GM18907 (cell line): Measurements from ENCODE around the gene INSYN2B.
"Not testable (repeated sequence)": the region's sequence is repeated elsewhere in the genome, so short reads cannot be mapped to it uniquely, and the experiment has no call there.

Experiments
- ATAC-seq: cut with Tn5 transposase; IDR thresholded peaks from one replicate; pipeline ENCODE4 v1.9.1; 2021; ENCODE audit warnings: mild to moderate bottlenecking, moderate library complexity; ENCODE audit not compliant: unreplicated experiment

INSYN2B gene

DNA sequence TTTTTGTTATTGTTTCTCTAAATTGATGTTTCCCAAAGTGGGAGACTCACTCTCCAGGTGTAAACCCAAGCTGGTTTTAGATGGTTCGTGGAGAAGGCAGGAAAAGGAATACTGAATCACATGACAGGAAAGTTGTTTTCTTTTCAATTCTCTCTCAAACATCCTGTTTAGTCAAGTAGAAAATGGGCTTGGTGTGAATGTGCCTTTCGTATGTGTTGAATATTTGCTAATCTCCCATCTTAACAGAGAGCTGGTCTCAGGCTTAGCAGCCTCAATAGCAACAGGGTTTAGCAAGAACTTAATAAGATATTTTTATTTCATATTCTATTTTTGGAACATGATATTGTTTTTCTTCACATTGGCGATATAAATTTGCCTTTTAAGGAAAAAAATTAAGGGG is 119.7 kb downstream of the INSYN2B start:
- peak; percentile 57 for ATAC-seq

DNA sequence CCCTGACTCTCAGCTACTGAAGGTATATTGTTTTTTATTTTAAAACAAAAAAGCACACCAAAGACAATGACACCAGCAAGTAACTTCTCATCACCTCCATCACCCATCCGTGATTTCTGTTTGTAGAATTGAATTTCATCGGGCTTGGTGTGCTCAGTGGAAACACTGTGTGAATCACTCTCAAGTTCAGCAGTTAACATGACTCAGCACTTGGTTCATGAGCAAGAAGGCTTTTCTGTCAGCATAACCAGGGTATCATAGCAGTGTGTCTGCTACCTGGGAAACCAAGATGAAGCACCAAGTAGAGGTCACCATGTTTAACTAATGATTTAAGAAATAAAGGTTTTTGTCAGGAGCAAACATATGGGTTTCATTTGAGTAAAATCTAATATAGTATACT is 123.7 kb downstream of the INSYN2B start:
- no peak for ATAC-seq

DNA sequence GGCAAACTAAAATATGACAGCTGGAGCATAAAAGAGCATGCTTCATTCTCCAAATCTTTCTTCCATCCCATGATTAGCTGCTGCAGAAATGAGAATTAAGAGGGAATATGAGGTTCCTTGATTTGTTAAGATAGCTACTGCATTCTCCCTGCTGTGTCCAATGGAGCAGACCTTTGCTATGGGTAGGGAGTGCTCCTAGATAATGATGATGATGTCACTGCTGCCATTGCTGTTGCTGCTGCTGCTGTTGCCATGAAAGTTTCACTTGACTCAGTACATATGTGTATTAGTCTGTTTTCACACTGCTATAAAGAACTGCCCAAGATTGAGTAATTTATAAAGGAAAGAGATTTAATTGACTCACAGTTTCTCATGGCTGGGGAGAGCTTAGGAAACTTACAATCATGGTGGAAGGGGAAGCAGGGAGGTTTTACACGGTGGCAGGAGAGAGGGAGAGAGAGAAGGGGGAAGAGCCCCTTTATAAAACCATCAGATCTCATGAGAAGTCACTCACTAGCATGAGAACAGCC is 128.9 kb downstream of the INSYN2B start:
- ATAC-seq, result no peak

DNA sequence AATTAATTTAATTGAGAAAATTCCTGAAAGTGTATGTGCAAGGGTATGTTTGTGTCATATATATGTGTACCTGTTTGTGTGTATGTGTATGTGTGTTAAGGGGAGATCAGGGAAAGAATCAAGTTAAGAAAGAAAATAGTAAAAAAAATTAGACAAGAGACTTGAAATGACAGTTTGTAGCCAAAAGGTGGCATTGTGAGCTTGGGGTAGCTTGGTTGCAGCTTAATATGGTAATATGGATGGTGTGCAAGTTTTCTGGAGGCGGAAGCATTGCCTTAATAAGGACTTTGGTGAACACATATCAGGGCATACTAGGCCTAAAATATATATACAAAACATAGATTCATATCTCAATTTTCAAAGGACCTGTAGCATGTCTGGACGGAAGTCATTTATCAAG is 129.9 kb downstream of the INSYN2B start:
- no peak for ATAC-seq

DNA sequence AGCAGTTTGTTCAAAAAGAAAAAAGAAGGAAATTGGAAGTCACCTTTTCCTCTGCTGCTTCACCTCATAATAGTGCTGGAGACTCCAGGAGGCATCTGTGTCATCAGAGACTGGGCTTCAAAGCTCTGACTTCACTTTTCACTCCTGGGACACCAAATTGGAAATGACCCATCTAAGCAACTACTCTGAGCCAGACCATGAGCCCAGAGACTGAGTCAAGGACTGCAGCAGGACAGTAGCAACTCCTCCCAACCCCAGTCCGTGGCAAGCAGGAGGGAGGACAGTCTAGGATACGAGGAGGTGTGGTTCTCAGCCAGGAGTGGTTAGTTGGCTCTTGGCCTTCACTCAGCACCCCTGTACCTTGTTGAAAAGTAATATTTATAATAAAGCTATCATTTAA is 131.5 kb downstream of the INSYN2B start:
- ATAC-seq, result no peak

DNA sequence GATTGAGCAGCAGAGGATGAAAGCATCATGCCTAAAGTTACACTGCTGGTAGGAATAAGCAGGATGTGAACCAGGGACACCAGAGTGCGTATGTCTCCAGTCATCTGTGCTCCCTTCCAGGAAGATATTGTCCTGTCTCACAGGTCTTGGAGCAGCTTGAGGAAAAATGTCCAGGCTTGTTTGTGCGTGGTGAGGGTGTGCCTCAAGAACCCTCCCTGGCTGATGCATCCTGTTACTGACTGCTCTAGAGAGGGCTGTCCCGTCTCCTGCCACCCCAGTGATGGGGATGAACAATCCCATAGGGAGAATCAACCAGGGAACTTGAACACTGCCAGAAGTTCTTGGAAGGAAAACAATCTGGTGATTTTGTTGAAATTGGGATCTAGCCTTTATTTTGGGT is 132.0 kb downstream of the INSYN2B start:
- ATAC-seq, result no peak

DNA sequence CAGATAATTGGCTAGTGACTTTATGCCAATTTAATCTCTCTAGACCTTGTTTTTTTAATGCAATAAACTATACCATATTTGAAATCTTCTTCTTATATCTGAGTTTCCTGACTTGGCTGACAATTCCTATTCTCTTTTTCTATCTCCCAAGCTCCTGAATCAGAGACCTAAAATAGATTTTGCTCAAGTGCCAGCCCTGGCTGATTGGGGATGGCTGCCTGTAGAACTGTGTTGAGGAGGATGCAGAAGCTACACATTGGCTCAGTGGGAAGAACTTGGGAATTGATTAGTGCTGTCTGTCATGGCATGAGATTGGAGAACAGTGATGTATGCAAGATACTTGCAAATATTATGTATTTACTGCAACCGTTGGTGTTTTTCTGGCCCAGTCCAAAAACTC is 132.8 kb downstream of the INSYN2B start:
- ATAC-seq, result no peak

DNA sequence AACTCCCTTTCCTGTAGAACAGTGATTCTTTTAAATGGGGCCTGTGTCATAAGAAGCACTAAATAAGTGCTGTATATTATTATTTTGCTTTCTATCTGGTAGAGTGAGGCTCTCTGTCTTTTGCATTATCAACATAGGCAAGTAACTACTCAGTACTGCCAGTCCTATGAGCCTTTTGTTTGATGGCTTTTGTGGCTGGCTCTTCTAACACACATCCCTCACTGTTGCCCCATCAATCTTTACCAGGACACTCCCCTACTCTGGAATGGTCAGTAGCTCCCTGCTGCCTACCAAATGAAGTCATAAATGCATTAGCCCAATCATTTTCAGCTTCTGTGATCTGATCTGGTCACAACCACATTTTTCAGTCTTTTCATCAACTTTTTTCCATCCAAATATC is 137.6 kb downstream of the INSYN2B start:
- no peak for ATAC-seq

DNA sequence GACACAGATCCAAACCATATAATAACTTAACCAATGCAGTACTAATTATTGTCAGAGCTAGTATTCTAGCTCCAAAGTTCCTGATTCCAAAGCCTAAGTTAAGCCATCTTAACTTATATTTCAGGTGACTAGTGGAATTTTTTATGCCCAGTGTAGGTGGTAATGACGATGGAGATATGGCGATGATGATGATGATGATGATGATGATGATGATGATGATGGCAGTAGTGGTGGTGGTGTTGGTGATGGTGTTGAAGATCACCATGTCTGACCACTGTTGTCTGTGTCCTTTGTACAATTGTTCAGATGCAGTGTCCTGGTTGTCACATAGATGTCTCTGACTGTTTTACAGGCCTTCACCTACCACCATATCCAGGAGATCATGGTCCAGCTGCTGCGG is 139.9 kb downstream of the INSYN2B start:
- no peak for ATAC-seq

DNA sequence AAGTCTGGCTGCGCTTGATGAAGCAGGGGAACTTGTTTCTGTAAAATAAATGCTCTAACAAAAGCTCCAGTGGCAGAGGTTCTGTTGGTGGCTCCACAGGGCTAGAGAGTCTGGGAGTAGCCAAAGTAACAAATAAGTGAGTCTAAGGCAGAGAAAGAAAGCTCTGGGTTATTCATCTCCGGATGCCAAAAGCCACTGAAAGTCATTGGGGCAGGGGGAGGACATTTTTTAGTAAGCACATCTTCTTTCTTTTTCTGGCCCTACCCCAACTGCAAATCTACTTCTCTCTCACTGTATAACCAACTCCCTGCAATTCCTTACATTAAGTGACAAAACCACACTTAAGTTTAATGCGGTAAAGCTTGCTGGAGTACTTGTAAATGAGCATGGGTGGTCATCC is 141.6 kb downstream of the INSYN2B start:
- ATAC-seq, result peak; percentile 88

DNA sequence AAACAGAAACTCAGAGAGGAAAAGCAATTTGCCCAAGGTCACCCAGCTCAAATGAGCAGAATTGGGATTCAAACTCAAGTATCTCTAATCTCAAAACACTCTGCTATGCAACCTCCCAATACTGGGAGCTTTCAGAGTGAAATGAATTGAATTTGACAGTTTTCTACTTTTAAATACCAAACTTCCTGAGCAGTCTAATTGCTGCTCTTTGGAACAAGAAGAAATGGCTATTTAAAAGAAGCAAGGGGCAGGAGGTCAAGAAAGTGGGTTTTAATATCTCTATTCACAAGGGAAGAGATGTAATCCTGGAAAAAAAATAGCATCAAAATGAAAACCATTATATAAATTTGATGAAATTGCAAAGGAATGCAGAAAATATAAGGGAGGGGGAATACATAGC is 142.6 kb downstream of the INSYN2B start:
- no peak for ATAC-seq

DNA sequence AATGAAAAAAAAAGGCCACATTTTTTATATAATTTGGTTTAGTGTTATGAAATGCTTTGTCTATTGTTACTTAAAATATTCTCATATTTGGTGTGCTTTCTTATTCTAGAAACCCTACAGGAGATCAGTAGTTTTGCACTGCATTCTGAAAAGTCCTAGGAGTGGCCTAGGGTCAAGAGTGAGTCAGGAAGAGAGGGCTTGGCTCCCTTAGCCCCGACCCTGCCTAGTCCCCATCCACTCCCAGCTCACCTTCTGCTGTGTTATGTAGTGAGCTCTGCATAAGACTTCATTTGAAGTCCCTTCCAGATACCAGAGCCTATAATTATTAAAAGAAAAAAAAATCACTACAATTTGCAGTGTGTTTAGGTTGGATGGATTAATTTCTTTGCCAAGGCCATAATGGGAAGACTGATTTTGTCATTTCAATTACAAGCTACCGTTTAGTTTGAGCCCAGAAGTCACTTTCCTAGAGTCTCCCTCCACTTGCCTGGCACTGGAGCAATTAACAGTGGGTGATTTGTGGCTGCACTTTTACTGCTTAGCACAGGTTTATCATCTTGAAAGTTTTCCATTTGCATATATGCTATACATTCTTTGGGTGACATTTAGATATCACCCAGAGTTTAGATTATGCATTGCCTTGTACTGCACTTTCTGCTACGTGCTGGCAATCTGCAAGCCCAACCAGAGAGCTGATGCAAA is 143.3 kb downstream of the INSYN2B start:
- ATAC-seq, result no peak

DNA sequence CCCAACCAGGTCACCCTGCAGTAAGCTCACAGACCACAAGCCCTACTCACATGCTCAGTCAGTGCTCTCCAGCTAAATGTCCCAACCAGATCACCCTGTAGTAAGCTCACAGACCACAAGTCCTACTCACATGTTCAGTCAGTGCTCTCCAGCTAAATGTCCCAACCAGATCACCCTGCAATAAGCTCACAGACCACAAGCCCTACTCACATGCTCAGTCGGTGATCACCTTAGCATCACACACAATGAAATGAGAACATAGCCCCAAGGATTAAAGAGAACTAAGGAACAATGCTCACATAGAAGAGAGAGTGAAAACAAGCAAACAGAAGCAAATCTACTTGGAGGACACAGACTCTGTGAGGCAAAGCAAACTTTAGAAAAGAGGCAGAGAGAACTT is 145.8 kb downstream of the INSYN2B start:
- not testable (repeated sequence) for ATAC-seq

DNA sequence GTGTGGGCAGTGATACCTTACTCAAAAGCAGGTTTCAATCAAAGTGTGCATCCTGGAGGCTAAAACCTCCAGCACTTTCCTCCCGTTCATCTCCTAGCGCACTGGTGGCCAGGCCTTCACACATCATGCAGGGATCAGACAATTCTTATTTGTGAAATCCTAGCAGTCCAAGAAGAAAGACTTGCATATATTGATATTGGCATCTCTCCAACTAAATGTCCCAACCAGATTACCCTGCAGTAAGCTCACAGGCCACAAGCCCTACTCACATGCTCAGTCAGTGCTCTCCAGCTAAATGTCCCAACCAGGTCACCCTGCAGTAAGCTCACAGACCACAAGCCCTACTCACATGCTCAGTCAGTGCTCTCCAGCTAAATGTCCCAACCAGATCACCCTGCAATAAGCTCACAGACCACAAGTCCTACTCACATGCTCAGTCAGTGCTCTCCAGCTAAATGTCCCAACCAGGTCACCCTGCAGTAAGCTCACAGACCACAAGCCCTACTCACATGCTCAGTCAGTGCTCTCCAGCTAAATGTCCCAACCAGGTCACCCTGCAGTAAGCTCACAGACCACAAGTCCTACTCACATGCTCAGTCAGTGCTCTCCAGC is 146.5 kb downstream of the INSYN2B start:
- ATAC-seq, result not testable (repeated sequence)

DNA sequence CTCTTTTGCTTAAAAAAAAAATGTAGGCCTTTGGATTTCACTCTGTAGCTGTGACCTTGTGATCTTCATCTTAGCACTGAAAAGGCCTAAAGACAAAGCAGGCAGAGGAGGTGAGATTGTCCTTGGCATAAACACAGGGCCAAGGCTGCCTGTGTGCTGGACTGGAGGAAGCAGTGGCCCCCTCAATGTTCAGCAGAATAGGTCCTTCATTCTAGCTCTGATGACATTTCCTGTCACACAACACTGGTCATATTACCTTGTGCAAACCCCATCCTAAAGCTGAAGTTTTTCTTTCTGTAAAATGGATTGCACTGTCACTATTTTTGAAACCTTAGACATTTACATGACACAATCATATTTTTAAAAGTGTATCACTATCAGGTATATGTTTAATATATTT is 147.4 kb downstream of the INSYN2B start:
- peak; percentile 38 for ATAC-seq

DNA sequence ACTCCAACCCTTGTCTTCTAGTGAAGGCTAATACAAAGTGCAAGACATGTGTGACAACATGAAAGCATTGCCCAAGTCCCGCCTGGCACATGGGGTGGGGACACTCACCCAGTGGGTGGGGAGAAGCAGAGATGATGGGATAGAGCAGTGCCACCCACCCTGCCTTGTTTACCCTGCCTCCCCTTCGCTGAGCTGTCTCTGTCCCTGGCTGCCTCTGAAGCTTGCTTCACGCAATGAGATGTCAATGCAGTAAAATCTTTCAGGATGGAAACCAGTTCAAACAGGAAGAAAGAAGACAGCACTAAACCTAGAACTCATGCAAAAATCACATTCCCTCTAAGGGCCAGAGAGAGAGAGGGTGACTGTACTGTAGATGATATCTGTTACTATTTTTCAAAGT is 148.0 kb downstream of the INSYN2B start:
- ATAC-seq, result no peak

DNA sequence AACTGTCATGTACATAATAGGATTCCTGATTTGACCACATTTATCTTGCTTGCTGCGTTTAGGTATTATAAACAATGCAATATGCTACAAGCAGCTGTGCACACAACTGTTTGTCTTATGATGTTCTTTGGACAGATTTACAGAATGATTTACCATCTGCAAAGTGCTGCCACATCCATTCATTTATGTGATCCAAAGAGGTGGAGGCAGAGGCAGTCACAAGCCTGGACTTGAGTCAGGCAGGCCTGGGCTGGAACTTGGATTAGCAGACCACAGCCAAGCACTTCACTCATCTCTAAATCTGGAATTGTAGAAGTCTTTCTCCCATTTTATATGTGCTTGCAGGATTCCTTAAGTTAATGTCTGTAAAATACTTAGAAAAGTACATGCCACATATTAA is 149.0 kb downstream of the INSYN2B start:
- ATAC-seq, result no peak

DNA sequence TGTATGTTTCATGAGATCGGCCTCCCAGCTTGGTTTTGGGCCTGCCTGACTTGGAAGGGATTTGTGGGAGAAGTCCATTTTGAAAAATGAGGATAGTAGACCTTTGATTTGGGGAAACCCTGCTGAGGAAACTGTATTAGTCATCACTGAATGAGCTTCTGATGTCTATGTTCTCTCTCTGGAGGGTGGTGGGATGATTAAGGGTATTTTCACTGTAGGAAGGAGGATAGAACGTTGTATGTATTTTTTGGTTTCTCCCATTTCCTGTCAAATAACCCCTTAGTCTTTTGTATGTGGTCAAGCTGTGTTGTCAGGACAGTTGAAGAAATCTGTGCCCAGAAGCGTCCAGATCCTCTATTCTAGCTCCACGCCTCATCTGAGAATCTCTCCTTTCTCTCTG is 151.9 kb downstream of the INSYN2B start:
- ATAC-seq, result peak; percentile 75

DNA sequence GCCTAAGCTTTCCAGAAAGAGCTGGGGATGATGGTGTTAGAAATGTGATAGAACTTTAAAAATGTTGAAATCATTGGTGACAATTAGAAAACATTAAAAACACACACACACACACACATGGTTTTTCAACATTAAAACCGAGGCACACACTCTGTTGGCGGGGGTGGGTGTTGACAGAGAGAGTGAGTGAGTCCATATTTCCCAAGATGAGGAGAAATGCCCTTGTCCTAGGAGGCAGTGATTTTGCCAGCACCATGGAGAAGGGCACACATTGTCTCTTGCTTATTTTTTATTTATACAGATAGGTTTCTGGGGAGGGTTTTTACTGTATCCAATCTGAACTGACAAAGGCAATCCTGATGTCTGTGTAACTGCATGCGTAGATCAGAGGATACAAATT is 152.5 kb downstream of the INSYN2B start:
- ATAC-seq, result no peak

DNA sequence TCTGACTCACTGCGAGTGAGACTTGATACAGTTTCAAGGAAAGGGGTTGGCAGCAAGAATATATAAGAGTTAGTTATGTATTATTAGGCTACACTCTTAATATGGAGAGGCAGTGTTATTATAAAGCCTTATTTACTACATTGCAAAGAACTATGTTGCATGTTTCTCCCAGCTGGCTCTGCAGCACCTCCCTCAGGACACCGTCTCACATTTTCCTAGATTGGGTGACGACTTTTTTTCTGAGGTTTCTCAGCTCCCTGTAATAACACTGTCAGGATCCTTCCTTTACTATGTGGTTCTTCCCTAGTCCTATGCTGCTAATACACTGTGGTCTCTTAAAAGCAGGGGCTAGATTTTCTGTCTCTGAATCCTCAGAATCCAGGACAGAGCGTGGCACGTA is 153.7 kb downstream of the INSYN2B start:
- no peak for ATAC-seq

DNA sequence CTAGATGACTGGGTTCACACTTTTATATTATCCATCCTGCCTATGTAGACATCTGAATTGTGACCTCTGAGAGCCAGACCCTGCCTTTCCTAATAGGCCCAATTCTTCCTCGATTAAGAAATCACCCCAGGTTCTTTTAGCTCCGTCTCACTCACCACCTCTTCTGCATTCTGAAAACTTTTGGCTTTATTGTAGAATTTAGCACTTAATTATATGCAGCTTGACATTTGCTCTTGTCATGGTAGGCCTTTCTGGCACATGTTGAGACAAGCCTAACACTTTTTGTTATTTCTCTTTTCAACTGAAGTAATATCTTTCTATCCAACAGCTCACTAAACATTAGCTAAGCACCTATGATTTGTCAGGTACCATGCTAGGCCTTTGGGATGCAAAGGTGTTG is 163.3 kb downstream of the INSYN2B start:
- ATAC-seq, result no peak

DNA sequence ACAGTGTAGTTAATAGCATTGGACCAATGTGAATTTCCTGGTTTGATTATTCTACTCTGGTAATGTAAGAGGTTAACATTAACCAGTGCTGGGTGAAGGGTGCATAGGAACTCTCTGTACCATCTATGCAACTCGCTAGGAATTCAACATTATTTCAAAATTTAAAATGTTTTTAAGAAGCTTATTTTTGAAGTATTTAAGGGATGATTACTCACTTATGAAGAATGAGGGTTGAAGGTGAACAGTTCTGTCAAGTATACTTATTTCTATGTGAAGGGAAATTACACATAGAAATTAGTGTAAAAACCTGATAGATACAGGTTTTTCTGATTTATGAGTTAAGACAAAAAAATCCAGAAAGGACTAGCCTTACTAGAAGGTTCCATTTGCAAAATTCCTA is 165.8 kb downstream of the INSYN2B start:
- no peak for ATAC-seq
